ENCODE results near the gene WDFY2.

WDFY2 gene

GRCh38 chr13:51698352-51698751 is 114.1 kb downstream of the WDFY2 start:
- TF ChIP-seq CTCF (IDR thresholded peaks at IDR 0.05; ENCODE audit: unreplicated experiment in 3 of 3) = no peak
- Mint-ChIP-seq H3K4me1 (no peaks in the 10 kb centered on the region), H3K36me3 (ENCODE audit: low read depth) (no peaks in the 10 kb centered on the region), H3K27ac (no peak overlapping the region), H3K27me3 (ENCODE audit: low read depth) (no peaks in the 10 kb centered on the region), H3K9me3 (peaks cover 2% of the 10 kb centered on the region), H3K4me3 (no peak overlapping the region)

- Mint-ChIP-seq H3K4me3 (no peak overlapping the region), H3K9me3 (peaks cover 14% of the 10 kb centered on the region), H3K27me3 (ENCODE audit: low read depth) (no peaks in the 10 kb centered on the region), H3K36me3 (ENCODE audit: low read depth) (peaks cover 30% of the 10 kb centered on the region), H3K4me1 (no peaks in the 10 kb centered on the region), H3K27ac (no peak overlapping the region)
- no peak for TF ChIP-seq CTCF (IDR thresholded peaks at IDR 0.05; ENCODE audit: unreplicated experiment in 3 of 3)
Measured at GRCh38 chr13:51704399-51705313, 120.4 kb downstream of the WDFY2 start.

GRCh38 chr13:51707461-51707860 is 123.2 kb downstream of the WDFY2 start:
- Mint-ChIP-seq H3K36me3 (ENCODE audit: low read depth) (peaks cover 35% of the 10 kb centered on the region), H3K4me3 (no peak overlapping the region), H3K9me3 (peaks cover 14% of the 10 kb centered on the region), H3K27me3 (ENCODE audit: low read depth) (no peaks in the 10 kb centered on the region), H3K27ac (no peak overlapping the region), H3K4me1 (no peaks in the 10 kb centered on the region)
- TF ChIP-seq CTCF (IDR thresholded peaks at IDR 0.05; ENCODE audit: unreplicated experiment in 3 of 3) = no peak

GRCh38 chr13:51713807-51714206 is 129.5 kb downstream of the WDFY2 start:
- no peaks in the 10 kb centered on the region for H3K4me1 Mint-ChIP-seq
- no peaks in the 10 kb centered on the region for H3K9me3 Mint-ChIP-seq
- no peak for TF ChIP-seq CTCF (IDR thresholded peaks at IDR 0.05; ENCODE audit: unreplicated experiment in 3 of 3)
- peaks cover 12% of the 10 kb centered on the region for H3K36me3 Mint-ChIP-seq (ENCODE audit: low read depth)
- no peaks in the 10 kb centered on the region for H3K27me3 Mint-ChIP-seq (ENCODE audit: low read depth)
- no peak overlapping the region for H3K27ac Mint-ChIP-seq
- no peak overlapping the region for H3K4me3 Mint-ChIP-seq

- Mint-ChIP-seq H3K9me3 (no peaks in the 10 kb centered on the region), H3K4me1 (no peaks in the 10 kb centered on the region), H3K27me3 (ENCODE audit: low read depth) (no peaks in the 10 kb centered on the region), H3K36me3 (ENCODE audit: low read depth) (peaks cover 4% of the 10 kb centered on the region), H3K27ac (no peak overlapping the region), H3K4me3 (no peak overlapping the region)
- no peak for TF ChIP-seq CTCF (IDR thresholded peaks at IDR 0.05; ENCODE audit: unreplicated experiment in 3 of 3)
Measured at GRCh38 chr13:51714663-51715168, 130.5 kb downstream of the WDFY2 start.

GRCh38 chr13:51715613-51716012 is 131.4 kb downstream of the WDFY2 start:
- H3K9me3 Mint-ChIP-seq = no peaks in the 10 kb centered on the region
- TF ChIP-seq CTCF (IDR thresholded peaks at IDR 0.05; ENCODE audit: unreplicated experiment in 3 of 3) = no peak
- no peak overlapping the region for H3K27ac Mint-ChIP-seq
- no peaks in the 10 kb centered on the region for H3K4me1 Mint-ChIP-seq
- peaks cover 3% of the 10 kb centered on the region for H3K36me3 Mint-ChIP-seq (ENCODE audit: low read depth)
- no peak overlapping the region for H3K4me3 Mint-ChIP-seq
- no peaks in the 10 kb centered on the region for H3K27me3 Mint-ChIP-seq (ENCODE audit: low read depth)

Data from nephron (organoid).